Thoracic aorta (tissue), 2 donors: Measurements from ENCODE around the gene VPREB1. TPM values are rescaled to one million over a fixed set of nuclear protein-coding genes. Genes with fewer than 3 reads are reported as not detected.

Experiments
- ATAC-seq: fragments of 150-250 bp; one replicate; pipeline ENCODE4 v1.8.0; 2017; ENCODE audit warnings: low read depth; ENCODE audit not compliant: insufficient number of reproducible peaks, low FRiP score
- DNase-seq: peaks from one replicate; pipeline ENCODE4 v3.0.0-alpha.2; 2020; ENCODE audit warnings: low spot score
- H3K27ac ChIP-seq, 2 donors: fragments of 200-600 bp; sonication (generic); 1 replicate in 1 of 2; 2 replicates in 1 of 2; pipeline ENCODE4 v1.5.1; 2016; ENCODE audit warnings: mild to moderate bottlenecking in 2 of 2, moderate library complexity in 2 of 2
- H3K27me3 ChIP-seq: fragments of 200-600 bp; sonication (generic); replicated peaks from 2 replicates; pipeline ENCODE4 v1.6.0; 2016; ENCODE audit warnings: mild to moderate bottlenecking; ENCODE audit not compliant: insufficient read depth
- H3K36me3 ChIP-seq: fragments of 200-600 bp; sonication (generic); one replicate; pipeline ENCODE4 v1.5.1; 2016
- H3K4me1 ChIP-seq, 2 donors: fragments of 200-600 bp; sonication (generic); 1 replicate in 1 of 2; 2 replicates in 1 of 2; pipeline versions ENCODE4 v1.5.1 to v1.6.0; 2016; ENCODE audit warnings: low read depth in 2 of 2, mild to moderate bottlenecking in 1 of 2; ENCODE audit not compliant: control insufficient read depth in 1 of 2
- H3K4me3 ChIP-seq: fragments of 200-600 bp; sonication (generic); 2 replicates; pipeline ENCODE4 v1.5.1; 2016; ENCODE audit warnings: mild to moderate bottlenecking
- H3K9me3 ChIP-seq: fragments of 200-600 bp; sonication (generic); 2 replicates; pipeline ENCODE4 v1.5.1; 2016
- total RNA-seq, 2 donors: library from RNA; depleted of rRNA; stranded (reverse); fragments of >200 nt; gene quantifications; one replicate each; pipeline versions ENCODE4 v1.1.0 to v1.2.3, GENCODE V29; 2016
- TF ChIP-seq, protein P1 (sequence below): fragments of 200-600 bp; sonication (generic); IDR thresholded peaks from one replicate; pipeline ENCODE4 v1.5.1; 2019; ENCODE audit warnings: antibody characterized with exemption

Gene VPREB1
- total RNA-seq, 2 donors from 2014 or later: not detected

- no peaks in the 10 kb centered on the region for H3K4me1 ChIP-seq
- no peak overlapping the region for H3K4me3 ChIP-seq
- H3K36me3 ChIP-seq: no peaks in the 10 kb centered on the region
- H3K27me3 ChIP-seq: no peaks in the 10 kb centered on the region
- DNase-seq (no peak), ATAC-seq (no peak)
- no peak overlapping the region for H3K27ac ChIP-seq
- no peaks in the 10 kb centered on the region for H3K9me3 ChIP-seq
- TF ChIP-seq, protein P1, sequence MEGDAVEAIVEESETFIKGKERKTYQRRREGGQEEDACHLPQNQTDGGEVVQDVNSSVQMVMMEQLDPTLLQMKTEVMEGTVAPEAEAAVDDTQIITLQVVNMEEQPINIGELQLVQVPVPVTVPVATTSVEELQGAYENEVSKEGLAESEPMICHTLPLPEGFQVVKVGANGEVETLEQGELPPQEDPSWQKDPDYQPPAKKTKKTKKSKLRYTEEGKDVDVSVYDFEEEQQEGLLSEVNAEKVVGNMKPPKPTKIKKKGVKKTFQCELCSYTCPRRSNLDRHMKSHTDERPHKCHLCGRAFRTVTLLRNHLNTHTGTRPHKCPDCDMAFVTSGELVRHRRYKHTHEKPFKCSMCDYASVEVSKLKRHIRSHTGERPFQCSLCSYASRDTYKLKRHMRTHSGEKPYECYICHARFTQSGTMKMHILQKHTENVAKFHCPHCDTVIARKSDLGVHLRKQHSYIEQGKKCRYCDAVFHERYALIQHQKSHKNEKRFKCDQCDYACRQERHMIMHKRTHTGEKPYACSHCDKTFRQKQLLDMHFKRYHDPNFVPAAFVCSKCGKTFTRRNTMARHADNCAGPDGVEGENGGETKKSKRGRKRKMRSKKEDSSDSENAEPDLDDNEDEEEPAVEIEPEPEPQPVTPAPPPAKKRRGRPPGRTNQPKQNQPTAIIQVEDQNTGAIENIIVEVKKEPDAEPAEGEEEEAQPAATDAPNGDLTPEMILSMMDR: no peak
These were observed 47.6 kb upstream of the VPREB1 start for GRCh38 chr22:22196833-22197477.

GRCh38 chr22:22197993-22198402, 46.6 kb upstream of the VPREB1 start:
- Histone ChIP-seq H3K4me1 (no peaks in the 10 kb centered on the region), H3K27me3 (no peaks in the 10 kb centered on the region), H3K36me3 (no peaks in the 10 kb centered on the region), H3K9me3 (no peaks in the 10 kb centered on the region), H3K27ac (no peak overlapping the region), H3K4me3 (no peak overlapping the region)
- DNase-seq (no peak), ATAC-seq (no peak)
- TF ChIP-seq, protein P1: no peak

DNA sequence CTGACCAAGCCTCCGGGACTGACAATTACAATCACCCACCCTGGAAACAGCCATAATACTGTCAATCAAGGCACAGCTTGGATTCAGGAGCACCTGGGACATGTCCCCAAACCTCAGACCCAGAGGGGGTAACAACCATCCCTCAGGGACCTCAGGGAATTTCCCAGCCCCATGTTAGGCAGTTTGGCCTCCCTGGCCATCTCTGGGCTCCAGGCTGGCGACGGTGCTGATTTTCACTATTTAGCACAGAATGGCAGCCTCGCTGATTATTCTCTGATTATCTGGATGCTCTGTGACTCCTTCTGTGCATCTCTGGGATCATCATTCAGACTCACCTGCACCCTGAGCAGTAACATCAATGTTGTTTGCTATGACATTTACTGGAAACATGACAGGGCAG, 45.8 kb upstream of the VPREB1 start:
- no peak for ATAC-seq
- Histone ChIP-seq H3K27me3 (no peaks in the 10 kb centered on the region), H3K27ac (no peak overlapping the region), H3K9me3 (no peaks in the 10 kb centered on the region), H3K4me1 (no peaks in the 10 kb centered on the region), H3K36me3 (no peaks in the 10 kb centered on the region), H3K4me3 (no peak overlapping the region)
- no peak for DNase-seq
- TF ChIP-seq, protein P1: no peak

GRCh38 chr22:22199634-22200033, 45.0 kb upstream of the VPREB1 start:
- DNase-seq: no peak
- Histone ChIP-seq H3K9me3 (no peaks in the 10 kb centered on the region), H3K4me3 (no peak overlapping the region), H3K36me3 (no peaks in the 10 kb centered on the region), H3K27ac (no peak overlapping the region), H3K27me3 (no peaks in the 10 kb centered on the region), H3K4me1 (no peaks in the 10 kb centered on the region)
- TF ChIP-seq, protein P1: no peak
- ATAC-seq: no peak

DNA sequence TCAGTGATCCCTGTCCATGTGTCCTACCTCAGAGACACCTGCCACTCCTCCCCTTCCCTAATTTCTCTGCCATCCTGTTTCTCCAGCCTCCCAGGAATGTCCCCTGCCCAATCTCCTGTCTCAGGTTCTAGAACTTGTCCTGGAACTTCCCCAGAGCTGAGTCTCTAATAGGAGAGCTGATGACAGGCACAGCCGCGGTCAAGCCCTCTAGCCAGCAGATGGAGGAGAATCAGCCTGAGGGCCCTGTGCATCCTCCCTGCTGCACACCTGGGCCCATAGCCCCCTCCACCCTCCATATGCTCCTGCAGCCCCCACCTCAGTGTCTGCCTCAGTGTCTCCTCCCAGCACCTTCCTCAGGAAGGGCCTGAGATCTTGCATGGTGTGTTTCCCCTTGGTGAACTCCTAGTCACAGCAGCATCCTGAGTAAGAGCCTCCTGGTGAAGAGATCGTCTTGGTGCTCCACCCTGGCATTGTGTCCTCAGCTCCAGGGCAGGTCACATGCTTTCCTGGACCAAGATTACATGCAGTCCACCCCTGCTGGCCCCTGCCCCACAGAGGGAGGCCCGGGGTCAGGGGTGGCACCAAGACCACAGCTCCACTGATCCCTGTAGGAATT, 43.9 kb upstream of the VPREB1 start:
- DNase-seq: no peak
- H3K4me3 ChIP-seq: no peak overlapping the region
- no peaks in the 10 kb centered on the region for H3K4me1 ChIP-seq
- ATAC-seq: no peak
- no peaks in the 10 kb centered on the region for H3K27me3 ChIP-seq
- H3K27ac ChIP-seq: no peak overlapping the region
- TF ChIP-seq, protein P1: no peak
- no peaks in the 10 kb centered on the region for H3K9me3 ChIP-seq
- H3K36me3 ChIP-seq: no peaks in the 10 kb centered on the region
